GM08714 (cell line): ENCODE data around the gene MSRB3.

Source experiments
- H3K4me3 ChIP-seq: fragments of 200-500 bp; sonication (Bioruptor generic); 2 replicates; pipeline ENCODE4 v1.5.1; 2014; ENCODE audit warnings: mild to moderate bottlenecking, low read length, inconsistent platforms
- ZNF274 ChIP-seq: IDR thresholded peaks from 2 replicates; pipeline ENCODE4 v1.6.1; 2012; ENCODE audit warnings: mild to moderate bottlenecking, low read depth, low read length

Gene MSRB3

DNA sequence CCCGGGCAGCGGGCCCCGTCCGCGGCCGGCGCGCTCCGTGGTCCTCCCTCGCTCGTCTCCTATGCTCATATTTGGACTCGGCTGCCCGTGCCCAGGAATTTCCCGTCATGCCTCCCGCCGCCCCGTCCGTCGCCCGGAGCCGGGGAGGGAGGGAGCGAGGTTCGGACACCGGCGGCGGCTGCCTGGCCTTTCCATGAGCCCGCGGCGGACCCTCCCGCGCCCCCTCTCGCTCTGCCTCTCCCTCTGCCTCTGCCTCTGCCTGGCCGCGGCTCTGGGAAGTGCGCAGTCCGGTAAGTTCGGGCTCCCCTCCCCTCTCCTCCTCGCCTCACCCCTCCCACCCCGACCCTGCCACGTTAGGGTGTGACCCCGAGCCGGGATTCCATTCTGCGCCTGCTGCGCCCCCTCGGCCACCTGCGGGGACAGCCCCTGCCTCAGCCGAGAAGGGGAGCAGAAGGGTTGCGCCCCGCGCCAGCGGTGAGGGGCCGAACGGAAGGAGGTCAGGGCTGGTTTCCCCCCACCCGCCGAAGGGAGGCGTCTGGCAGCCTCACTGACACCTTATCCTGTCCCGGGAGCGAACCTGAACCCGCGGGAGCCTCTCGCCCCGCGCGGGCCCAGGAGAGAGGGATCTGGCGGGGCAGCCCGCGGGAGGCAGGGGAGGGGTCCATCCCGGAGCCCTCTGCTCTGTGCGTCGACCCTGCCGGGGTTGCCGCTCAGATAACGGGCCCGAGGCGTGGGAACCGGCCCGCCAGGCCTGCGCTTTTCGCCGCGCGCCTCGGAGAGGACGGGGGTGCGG lies at the start of gene MSRB3:
Gene MSRB3 (plus strand): TSS at position 108 of the 793 bp plus-strand sequence. CDS start 29,897 bp downstream, outside the sequence.
- no peak for TF ChIP-seq ZNF274
- peak within 1 kb of the TSS; percentile 84 for H3K4me3 ChIP-seq

DNA sequence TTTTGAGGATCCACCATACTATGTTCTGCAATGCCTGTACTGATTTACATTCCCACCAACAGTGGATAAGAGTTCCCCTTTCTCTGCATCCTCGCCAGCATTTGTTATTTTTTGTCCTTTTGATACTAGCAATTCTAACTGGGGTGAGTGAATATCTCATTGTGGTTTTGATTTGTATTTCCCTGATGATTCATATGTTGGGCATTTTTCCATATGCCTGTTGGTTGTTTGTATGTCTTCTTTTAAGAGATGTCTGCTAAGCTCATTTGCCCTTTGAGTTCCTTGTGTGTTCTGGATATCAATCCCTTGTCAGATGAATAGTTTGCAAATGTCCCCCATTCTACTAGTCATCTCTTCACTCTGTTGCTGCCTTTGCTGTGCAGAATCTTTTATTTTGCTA lies 49.0 kb upstream of the MSRB3 start:
- H3K4me3 ChIP-seq = no peak overlapping the region
- no peak for TF ChIP-seq ZNF274

DNA sequence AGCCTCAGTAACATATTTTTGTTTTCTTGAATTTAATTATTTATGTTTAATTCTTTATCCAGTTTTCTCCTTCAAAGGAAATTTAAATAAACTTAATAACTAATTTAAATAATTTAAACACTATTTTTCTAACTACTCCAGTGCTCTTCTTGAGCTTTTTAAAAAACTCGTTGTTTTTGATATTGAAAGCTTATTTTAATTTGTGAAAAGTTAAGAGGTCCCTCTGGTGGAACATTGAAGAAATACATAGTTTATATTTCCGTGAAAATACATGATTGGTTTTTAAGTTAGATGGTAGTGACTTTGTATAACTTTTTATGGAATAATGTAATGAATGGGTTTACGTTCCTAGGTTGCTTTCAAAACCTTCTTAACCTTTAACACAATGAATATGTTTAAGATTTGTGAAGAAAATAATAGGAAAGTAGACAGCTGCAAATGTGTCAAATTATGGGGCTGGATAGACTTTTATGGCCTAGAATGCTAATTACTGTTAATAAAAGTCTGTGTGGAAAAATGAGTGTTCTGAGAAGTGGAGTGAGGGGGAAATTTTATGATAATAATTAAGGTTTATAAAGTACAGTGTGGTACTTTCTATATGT lies 45.9 kb upstream of the MSRB3 start:
- no peak overlapping the region for H3K4me3 ChIP-seq
- no peak for TF ChIP-seq ZNF274

DNA sequence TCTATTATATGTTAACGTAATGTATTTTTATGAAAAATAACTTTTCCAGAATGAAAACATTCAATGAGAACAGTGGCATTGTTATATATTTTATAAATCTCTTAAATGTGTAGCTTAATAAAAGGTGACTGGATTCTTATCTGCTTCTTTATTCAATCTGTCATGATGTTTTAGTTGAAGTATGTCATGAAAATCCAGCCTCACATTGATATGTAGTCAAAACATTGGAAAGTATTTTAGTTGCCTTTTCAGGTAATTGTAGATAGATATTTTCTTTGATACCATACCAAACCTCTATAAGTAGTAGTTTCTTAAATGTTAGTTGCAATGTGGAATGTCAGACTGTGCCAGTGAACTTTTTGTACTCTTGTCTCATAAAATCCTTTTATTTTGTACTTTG lies 41.3 kb upstream of the MSRB3 start:
- no peak for TF ChIP-seq ZNF274
- no peak overlapping the region for H3K4me3 ChIP-seq

DNA sequence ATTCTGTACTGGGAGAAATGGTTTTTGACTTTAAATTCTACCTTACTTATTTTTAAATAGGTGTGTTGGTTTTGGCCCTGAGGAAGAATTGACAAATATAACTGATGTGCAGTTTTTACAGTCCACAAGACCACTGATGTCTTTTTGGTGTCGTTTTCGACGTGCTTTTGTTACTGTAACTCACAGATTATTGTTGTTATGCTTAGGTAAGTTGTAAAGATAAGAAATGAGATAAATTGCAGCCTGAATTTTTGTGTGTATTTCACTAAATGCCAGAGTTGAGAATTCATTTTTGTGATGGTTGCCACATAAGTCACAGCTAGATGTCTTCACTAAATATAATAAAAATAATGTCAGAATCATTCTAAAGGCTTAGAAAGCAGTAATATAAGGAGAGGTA lies 39.9 kb upstream of the MSRB3 start:
- no peak for TF ChIP-seq ZNF274
- H3K4me3 ChIP-seq = no peak overlapping the region

DNA sequence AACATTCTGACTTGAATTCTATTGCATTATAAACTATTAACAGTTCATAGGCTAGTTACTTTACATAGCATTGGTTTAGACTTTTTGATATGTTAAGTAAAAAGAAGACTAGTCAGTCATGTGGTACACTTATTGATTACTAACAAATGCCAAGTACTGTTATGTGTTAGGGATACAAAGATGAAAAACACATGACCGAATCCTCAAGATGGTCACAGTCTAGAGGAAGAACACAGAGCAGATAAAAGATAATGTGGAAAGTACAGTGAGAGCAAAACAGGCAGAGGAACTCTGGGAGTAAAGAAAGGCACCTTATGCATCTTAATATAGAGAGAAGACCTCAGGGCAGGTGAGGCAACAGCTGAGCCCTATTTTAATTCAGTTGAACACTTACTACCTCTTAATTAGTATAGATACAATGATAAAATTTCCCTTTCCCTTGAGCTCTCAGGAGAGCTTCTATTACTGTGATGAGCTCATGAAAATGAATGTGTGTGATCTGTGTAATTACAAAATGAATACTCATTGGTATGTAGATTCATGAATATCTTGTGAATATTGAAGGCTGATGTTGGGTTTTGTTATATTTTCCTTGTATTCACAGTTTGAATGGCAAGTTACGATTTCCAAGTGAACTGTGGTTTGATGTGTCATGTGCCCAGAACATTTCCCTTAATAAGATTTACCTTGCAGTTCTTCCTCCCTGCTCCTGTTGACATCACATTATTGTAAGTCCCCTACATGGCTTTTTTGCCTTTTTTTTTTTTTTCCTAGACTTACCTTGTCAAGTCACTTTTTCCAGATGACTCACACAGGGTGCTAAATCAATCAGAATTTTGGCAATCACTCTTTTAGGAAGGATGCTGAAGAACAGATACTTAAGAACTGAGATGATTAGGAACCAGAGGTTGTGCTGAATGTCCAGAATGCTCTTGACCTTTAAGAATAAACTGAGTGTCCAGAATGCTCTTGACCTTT lies 29.5 kb upstream of the MSRB3 start:
- TF ChIP-seq ZNF274 = no peak
- H3K4me3 ChIP-seq = no peak overlapping the region

DNA sequence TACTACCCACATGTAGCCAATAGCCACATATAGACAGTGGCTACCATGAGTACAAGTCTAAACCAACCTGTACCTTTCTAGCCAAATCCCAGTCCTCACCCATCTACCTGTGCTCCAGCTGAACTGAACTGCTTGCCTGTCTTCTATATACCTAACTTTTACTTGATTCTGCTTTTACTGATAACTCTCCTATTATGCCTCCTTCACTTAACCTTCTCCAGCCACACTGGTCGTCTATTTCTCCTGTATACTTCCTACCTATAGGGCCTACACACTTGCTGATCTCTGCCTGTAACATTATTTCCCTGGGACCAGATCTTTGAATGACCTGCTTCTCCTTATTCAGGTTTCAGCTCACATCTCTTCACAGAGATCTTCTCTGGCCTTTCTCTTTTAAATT lies 26.0 kb upstream of the MSRB3 start:
- H3K4me3 ChIP-seq = no peak overlapping the region
- TF ChIP-seq ZNF274 = no peak

DNA sequence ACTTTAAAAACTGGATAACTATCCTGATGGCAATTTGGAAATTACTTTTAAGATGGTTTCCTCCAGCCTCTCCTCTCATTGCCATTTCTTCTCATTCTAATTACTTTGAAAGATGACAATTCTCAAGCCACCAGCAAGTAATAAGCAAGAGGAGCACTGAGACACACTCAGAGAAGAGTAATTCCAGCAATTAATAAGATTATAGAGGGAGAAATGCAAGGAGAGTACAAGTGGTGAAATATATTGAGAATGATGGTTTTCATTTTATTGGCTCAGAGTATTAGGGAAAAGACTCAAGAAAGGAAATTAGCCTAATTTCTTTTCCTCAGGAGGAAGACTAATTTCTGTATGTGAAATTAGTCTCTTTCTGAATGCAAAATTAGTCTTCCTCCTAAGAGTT lies 20.5 kb upstream of the MSRB3 start:
- no peak overlapping the region for H3K4me3 ChIP-seq
- TF ChIP-seq ZNF274 = no peak

DNA sequence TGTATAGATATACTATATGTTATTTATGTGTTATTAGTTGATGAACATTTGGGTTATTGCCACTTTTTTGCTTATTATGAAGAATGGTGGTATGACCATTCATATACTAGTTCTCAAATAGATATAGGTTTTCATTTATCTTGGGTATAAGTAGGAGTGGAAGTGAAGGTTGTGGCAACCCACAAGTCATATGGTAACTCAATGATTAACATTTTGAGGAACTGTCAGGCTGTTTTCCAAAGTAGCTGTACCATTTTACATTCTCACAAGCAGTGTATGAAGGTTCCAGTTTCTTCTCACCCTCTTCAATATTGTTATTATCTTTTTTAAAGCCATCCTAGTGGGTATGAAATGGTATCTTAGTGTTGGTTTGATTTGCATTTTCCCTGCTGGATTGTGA lies 19.0 kb upstream of the MSRB3 start:
- no peak overlapping the region for H3K4me3 ChIP-seq
- no peak for TF ChIP-seq ZNF274

DNA sequence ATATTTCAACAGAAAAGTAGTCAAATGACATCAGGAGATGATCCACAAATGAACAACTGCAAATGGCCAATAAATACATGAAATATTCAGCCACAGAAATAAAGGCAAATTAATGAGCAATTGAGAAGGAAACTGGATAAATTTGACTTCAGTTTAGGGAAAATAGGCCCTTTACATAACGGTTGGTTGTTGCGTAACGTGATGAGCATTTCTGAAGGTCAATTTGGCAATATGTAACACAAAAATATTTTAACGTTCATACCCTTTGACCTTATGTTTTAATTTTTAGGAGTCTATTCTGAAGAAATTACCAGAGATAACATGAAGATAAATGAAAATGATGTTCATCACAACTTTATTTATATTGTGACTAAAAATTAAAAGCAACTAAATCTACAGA lies 14.7 kb upstream of the MSRB3 start:
- TF ChIP-seq ZNF274 = no peak
- H3K4me3 ChIP-seq = no peak overlapping the region

DNA sequence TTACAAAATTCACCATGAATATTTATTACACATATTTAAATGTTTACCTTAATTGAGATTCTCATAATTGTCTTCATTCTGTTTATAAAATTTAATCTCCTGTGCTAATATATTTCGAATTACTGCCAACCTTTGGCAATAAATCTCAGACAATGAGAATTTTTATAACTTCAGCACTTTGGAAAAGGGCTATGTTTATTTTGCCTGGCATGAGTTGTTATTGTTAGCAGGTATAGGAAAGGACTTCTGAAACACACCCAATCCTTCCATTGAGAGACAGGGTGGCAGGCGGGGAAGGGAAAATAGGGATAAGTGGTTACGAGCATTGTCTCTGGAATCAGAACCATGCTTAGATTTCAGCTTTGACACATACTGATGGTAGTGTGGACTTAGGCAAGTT lies 12.1 kb upstream of the MSRB3 start:
- no peak overlapping the region for H3K4me3 ChIP-seq
- no peak for TF ChIP-seq ZNF274

DNA sequence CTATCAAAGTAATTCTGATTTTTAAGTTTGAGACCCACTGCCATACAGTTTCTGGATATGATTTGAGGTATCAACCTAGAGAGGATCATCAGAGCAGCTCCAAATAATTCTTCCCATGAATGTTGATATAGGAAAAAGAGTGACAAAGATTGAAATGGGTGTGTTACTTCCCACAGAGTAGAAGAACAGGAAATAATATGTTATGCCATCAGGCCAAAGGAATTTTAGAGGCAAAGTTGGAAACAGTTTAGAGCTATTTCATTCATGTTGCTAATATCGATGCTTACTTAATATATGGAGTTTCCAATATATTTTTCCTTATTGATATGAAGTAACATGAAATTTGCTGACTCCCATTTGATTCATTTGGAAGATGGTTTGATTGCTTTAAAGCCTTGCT lies 8.9 kb upstream of the MSRB3 start:
- H3K4me3 ChIP-seq = no peak overlapping the region
- TF ChIP-seq ZNF274 = no peak

DNA sequence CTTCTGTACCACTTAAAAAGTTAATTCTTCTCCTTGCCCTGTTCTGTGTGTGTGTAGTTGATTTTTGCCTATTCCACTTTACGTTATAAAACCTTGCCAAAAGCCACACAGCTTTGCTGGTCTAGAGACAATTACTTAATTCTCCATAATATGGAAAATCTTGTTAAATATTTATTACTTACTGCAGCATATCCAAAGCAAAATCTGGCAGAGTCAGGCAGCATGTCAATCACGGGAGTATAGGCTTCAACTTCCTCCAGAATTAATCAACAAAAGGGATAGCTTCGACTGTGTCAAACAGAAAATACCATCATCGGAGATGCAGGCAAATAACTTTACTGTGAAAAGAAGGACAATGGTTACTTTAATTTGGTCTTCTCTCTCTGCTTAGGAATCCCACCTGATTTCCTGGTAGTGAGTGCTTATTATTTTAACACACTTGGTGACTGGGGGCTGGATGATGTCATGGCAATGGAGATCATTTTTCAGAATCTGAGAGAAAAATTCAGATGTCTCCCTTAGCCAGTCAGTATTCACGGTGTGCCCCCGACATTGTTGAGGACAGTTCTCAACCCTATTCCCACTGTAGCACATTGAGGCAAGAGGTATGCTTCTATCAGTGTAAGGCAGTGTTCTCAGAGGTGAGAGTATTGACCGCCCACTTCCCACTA lies 3.7 kb upstream of the MSRB3 start:
- no peak overlapping the region for H3K4me3 ChIP-seq
- no peak for TF ChIP-seq ZNF274

DNA sequence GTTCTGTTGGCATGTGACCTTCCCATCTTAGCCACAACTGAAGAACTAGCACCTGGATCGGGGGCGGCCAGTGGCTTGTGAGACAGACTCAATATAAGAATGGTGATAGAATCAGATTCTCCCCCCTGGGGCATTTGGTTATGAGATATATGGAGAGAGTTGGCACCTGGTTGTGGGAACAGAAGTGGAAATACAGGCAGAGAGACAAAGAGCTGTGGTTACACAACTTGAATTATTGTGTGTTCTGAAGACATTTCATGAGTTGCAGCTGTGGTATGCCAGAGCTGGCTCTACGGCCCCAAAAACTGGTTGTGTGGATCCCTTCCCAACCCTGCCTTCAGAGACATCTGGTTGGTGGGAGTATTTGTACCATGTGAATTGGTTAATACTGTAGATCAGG lies 2.9 kb upstream of the MSRB3 start:
- no peak overlapping the region for H3K4me3 ChIP-seq
- TF ChIP-seq ZNF274 = no peak
